Measurements from ENCODE around the gene C21orf58.

C21orf58 gene

DNA sequence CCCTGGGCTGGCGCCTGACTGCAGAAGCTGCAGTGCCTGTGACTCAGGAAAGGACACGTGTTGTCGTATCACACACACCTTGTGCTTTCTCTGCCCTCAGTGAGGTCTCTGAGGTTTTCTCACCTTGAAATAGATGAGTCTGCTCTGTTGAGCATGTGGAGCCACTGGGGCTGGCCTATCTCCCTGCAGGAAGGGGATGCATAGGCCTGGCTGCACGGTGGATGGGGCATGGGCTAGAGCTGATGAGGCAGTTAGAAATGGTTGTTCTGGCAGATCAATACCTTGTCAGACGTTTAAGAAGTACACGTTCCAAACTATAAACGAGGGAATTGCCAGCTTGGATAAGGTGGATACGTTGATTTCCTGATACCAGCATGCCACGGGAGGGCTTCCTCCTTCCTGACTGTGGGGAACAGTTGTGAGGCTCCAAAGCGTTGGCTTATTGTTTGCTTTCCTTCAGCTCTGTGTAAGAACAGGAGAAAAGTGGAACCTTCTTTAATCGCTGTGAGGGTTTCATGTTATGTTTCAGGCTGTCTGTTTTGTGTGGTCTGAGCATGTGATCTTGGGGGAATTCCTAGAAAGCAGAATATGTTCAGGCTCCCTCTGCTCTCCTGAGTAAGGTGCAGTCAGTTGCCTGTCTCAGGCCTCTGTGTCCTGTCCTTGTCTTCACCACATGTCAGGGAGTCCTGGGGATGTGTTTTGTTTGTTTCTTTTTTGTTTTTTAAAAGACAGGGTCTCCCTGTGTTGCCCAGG is 45.0 kb upstream of the C21orf58 start:
- Histone ChIP-seq H3K27ac (no peak overlapping the region), H3K4me3 (ENCODE audit: low read depth, low read length) (no peak overlapping the region), H3K79me2 (peaks cover 8% of the 10 kb centered on the region), H3K9ac (no peak overlapping the region), H3K4me1 (no peaks in the 10 kb centered on the region), H2AFZ (no peak overlapping the region), H3K9me3 (ENCODE audit: control insufficient read depth, low read length) (no peaks in the 10 kb centered on the region), H3K27me3 (ENCODE audit: control insufficient read depth, insufficient read depth, low read length) (no peaks in the 10 kb centered on the region), H3K4me2 (ENCODE audit: low read length) (no peak overlapping the region), H3K36me3 (ENCODE audit: control insufficient read depth, insufficient read depth, low read length) (no peaks in the 10 kb centered on the region)
- TF ChIP-seq, protein P1, sequence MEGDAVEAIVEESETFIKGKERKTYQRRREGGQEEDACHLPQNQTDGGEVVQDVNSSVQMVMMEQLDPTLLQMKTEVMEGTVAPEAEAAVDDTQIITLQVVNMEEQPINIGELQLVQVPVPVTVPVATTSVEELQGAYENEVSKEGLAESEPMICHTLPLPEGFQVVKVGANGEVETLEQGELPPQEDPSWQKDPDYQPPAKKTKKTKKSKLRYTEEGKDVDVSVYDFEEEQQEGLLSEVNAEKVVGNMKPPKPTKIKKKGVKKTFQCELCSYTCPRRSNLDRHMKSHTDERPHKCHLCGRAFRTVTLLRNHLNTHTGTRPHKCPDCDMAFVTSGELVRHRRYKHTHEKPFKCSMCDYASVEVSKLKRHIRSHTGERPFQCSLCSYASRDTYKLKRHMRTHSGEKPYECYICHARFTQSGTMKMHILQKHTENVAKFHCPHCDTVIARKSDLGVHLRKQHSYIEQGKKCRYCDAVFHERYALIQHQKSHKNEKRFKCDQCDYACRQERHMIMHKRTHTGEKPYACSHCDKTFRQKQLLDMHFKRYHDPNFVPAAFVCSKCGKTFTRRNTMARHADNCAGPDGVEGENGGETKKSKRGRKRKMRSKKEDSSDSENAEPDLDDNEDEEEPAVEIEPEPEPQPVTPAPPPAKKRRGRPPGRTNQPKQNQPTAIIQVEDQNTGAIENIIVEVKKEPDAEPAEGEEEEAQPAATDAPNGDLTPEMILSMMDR (IDR thresholded peaks at IDR 0.05): no peak

DNA sequence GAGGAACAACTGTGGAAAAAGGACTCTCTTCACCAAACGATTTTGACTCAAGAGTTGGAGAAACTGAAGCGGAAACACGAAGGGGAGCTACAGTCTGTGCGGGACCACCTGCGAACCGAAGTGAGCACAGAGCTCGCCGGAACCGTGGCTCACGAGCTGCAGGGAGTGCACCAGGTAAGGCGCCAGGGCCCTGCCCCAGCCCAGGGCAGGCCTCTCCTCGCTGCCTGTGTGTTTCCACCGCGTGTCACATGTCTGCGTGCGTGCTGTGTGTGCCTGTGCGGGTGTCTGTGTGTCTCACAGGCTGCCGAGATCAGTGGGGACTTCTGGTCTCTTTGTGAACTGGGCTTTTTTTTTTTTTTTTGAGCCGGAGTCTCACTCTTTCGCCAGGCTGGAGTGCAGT is 43.3 kb upstream of the C21orf58 start:
- Histone ChIP-seq H3K4me1 (no peaks in the 10 kb centered on the region), H3K79me2 (peaks cover 8% of the 10 kb centered on the region), H3K9ac (no peak overlapping the region), H3K4me3 (ENCODE audit: low read depth, low read length) (no peak overlapping the region), H3K27ac (no peak overlapping the region), H3K4me2 (ENCODE audit: low read length) (no peak overlapping the region), H2AFZ (no peak overlapping the region), H3K36me3 (ENCODE audit: control insufficient read depth, insufficient read depth, low read length) (no peaks in the 10 kb centered on the region), H3K9me3 (ENCODE audit: control insufficient read depth, low read length) (no peaks in the 10 kb centered on the region), H3K27me3 (ENCODE audit: control insufficient read depth, insufficient read depth, low read length) (no peaks in the 10 kb centered on the region)
- TF ChIP-seq, protein P1 (IDR thresholded peaks at IDR 0.05): no peak

DNA sequence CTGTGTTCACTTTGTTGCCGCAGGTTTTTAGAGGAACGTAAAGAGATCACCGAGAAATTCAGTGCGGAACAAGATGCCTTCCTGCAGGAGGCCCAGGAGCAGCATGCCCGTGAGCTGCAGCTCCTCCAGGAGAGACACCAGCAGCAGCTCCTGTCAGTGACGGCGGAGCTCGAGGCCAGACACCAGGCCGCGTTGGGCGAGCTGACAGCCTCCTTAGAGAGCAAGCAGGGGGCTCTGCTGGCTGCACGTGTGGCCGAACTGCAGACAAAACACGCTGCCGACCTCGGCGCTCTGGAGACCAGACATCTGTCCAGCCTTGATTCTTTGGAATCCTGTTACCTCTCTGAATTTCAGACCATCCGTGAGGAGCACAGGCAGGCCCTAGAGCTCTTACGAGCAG is 42.9 kb upstream of the C21orf58 start:
- TF ChIP-seq, protein P1 (IDR thresholded peaks at IDR 0.05): no peak
- H3K4me2 ChIP-seq (ENCODE audit: low read length): no peak overlapping the region
- no peaks in the 10 kb centered on the region for H3K9me3 ChIP-seq (ENCODE audit: control insufficient read depth, low read length)
- no peaks in the 10 kb centered on the region for H3K4me1 ChIP-seq
- peaks cover 8% of the 10 kb centered on the region for H3K79me2 ChIP-seq
- no peak overlapping the region for H2AFZ ChIP-seq
- no peak overlapping the region for H3K4me3 ChIP-seq (ENCODE audit: low read depth, low read length)
- no peak overlapping the region for H3K9ac ChIP-seq
- no peaks in the 10 kb centered on the region for H3K36me3 ChIP-seq (ENCODE audit: control insufficient read depth, insufficient read depth, low read length)
- no peaks in the 10 kb centered on the region for H3K27me3 ChIP-seq (ENCODE audit: control insufficient read depth, insufficient read depth, low read length)
- H3K27ac ChIP-seq: no peak overlapping the region

DNA sequence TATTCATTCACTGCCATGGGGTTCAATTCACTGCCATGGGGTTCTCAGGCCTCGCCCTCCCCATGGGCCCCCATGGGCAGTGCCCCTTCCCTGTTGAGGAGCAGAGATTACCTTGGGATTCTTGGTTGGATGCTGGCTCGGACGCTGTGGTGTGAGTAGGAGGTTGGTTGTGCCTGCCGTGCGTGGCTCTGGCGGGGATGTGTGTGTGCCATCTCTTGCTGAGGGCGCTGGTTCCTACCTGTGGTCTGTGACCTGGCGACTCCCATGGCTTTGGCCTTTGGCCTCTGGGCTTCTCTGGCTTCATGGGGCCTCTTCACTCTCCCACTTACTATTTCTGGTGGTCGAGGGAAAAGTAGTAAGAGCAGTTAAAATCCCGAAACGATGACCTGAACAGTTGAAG is 42.4 kb upstream of the C21orf58 start:
- no peaks in the 10 kb centered on the region for H3K36me3 ChIP-seq (ENCODE audit: control insufficient read depth, insufficient read depth, low read length)
- H3K4me2 ChIP-seq (ENCODE audit: low read length): no peak overlapping the region
- no peak overlapping the region for H3K4me3 ChIP-seq (ENCODE audit: low read depth, low read length)
- H3K79me2 ChIP-seq: peaks cover 8% of the 10 kb centered on the region
- H3K9me3 ChIP-seq (ENCODE audit: control insufficient read depth, low read length): no peaks in the 10 kb centered on the region
- H2AFZ ChIP-seq: no peak overlapping the region
- TF ChIP-seq, protein P1 (IDR thresholded peaks at IDR 0.05): no peak
- H3K4me1 ChIP-seq: no peaks in the 10 kb centered on the region
- no peak overlapping the region for H3K27ac ChIP-seq
- no peak overlapping the region for H3K9ac ChIP-seq
- no peaks in the 10 kb centered on the region for H3K27me3 ChIP-seq (ENCODE audit: control insufficient read depth, insufficient read depth, low read length)

DNA sequence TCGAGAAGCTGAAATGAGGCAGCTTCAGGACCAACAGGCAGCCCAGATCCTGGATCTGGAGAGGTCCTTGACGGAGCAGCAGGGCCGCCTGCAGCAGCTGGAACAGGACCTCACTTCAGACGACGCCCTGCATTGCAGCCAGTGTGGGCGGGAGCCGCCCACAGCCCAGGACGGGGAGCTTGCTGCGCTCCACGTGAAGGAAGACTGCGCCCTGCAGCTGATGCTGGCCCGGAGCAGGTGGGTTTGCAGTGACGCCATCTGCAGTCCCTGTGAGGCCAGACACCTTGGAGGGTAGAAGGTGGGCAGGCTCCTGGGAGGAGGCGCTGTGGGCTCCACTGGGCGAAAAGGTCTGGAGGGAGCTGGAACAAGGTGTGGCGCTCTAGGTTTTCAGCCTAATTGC is 40.0 kb upstream of the C21orf58 start:
- Histone ChIP-seq H2AFZ (no peak overlapping the region), H3K4me3 (ENCODE audit: low read depth, low read length) (no peak overlapping the region), H3K4me1 (no peaks in the 10 kb centered on the region), H3K9me3 (ENCODE audit: control insufficient read depth, low read length) (no peaks in the 10 kb centered on the region), H3K36me3 (ENCODE audit: control insufficient read depth, insufficient read depth, low read length) (no peaks in the 10 kb centered on the region), H3K27ac (no peak overlapping the region), H3K27me3 (ENCODE audit: control insufficient read depth, insufficient read depth, low read length) (no peaks in the 10 kb centered on the region), H3K4me2 (ENCODE audit: low read length) (no peak overlapping the region), H3K9ac (no peak overlapping the region), H3K79me2 (peaks cover 3% of the 10 kb centered on the region)
- TF ChIP-seq, protein P1 (IDR thresholded peaks at IDR 0.05): no peak

Measured in parathyroid adenoma (tissue), 2 donors.